CD14-positive monocyte (primary cell): Measurements from ENCODE around the gene GPR45. TPM values are rescaled to one million over a fixed set of nuclear protein-coding genes. Genes with fewer than 3 reads are reported as not detected.

Source experiments
- DNase-seq, 3 donors: peaks; one replicate each; pipeline ENCODE4 v3.0.0-alpha.2; 2011 to 2022
- H2AFZ ChIP-seq: 2 replicates; pipeline ENCODE4 v1.6.0; 2012; ENCODE audit warnings: mild to moderate bottlenecking, low read depth, low read length, inconsistent platforms; ENCODE audit not compliant: insufficient read depth, poor library complexity, severe bottlenecking
- H3K27ac ChIP-seq, 2 donors: 1 replicate in 1 of 2; 2 replicates in 1 of 2; pipeline ENCODE4 v1.5.1; 2012 to 2013; ENCODE audit warnings: low read length in 2 of 2, control low read depth in 1 of 2, inconsistent platforms in 1 of 2, low read depth in 1 of 2, mild to moderate bottlenecking in 1 of 2
- H3K27me3 ChIP-seq, 2 donors: one replicate each; pipeline versions ENCODE4 v1.6.0 to v1.6.1; 2011 to 2013; ENCODE audit warnings: low read length in 2 of 2; ENCODE audit not compliant: control insufficient read depth in 2 of 2, insufficient read depth in 2 of 2
- H3K36me3 ChIP-seq, 2 donors: replicated peaks in 1 of 2; 1 replicate in 1 of 2; 2 replicates in 1 of 2; pipeline versions ENCODE4 v1.5.1 to v1.6.1; 2012 to 2013; ENCODE audit warnings: low read length in 2 of 2, control low read depth in 1 of 2, inconsistent platforms in 1 of 2, mild to moderate bottlenecking in 1 of 2; ENCODE audit not compliant: insufficient read depth in 2 of 2, control insufficient read depth in 1 of 2
- H3K4me1 ChIP-seq, 2 donors: 1 replicate in 1 of 2; 2 replicates in 1 of 2; pipeline versions ENCODE4 v1.5.1 to v1.6.1; 2012 to 2013; ENCODE audit warnings: low read length in 2 of 2, control low read depth in 1 of 2, inconsistent platforms in 1 of 2, mild to moderate bottlenecking in 1 of 2, moderate library complexity in 1 of 2; ENCODE audit not compliant: insufficient read depth in 2 of 2, control insufficient read depth in 1 of 2
- H3K4me2 ChIP-seq: replicated peaks from 2 replicates; pipeline ENCODE3; 2012; ENCODE audit warnings: low read length, moderate library complexity, mild to moderate bottlenecking; ENCODE audit not compliant: poor library complexity, severe bottlenecking; ENCODE audit errors: extremely low read depth
- H3K4me3 ChIP-seq, 3 experiments: fragments of 200-600 bp in 1 of 3; sonication (generic) in 1 of 3; replicated peaks in 1 of 3; 1 replicate in 2 of 3; 2 replicates in 1 of 3; pipeline ENCODE4 v1.5.1; 2011 to 2013; ENCODE audit warnings: low read length in 3 of 3, mild to moderate bottlenecking in 3 of 3, control low read depth in 2 of 3, low read depth in 2 of 3, inconsistent platforms in 1 of 3, moderate library complexity in 1 of 3
- H3K79me2 ChIP-seq: 2 replicates; pipeline ENCODE4 v1.6.0; 2012; ENCODE audit warnings: mild to moderate bottlenecking, control low read depth, inconsistent platforms, low read length, moderate library complexity; ENCODE audit not compliant: insufficient read depth
- H3K9ac ChIP-seq: 2 replicates; pipeline ENCODE4 v1.6.0; 2017; ENCODE audit warnings: low read length, mild to moderate bottlenecking; ENCODE audit not compliant: insufficient read depth, poor library complexity, severe bottlenecking
- H3K9me3 ChIP-seq, 2 donors: replicated peaks in 1 of 2; 1 replicate in 1 of 2; 2 replicates in 1 of 2; pipeline versions ENCODE4 v1.5.1 to v1.6.1; 2012 to 2013; ENCODE audit warnings: low read length in 2 of 2, control low read depth in 1 of 2; ENCODE audit not compliant: control insufficient read depth in 1 of 2, insufficient read depth in 1 of 2
- H4K20me1 ChIP-seq: 2 replicates; pipeline ENCODE4 v1.6.0; 2012; ENCODE audit warnings: mild to moderate bottlenecking, low read length, control low read depth, moderate library complexity; ENCODE audit not compliant: insufficient read depth
- H3K27ac Mint-ChIP-seq, 7 donors: one replicate each; pipeline ENCODE4 v1.8.0; 2020; ENCODE audit warnings: mild to moderate bottlenecking in 7 of 7, mixed read lengths in 7 of 7, moderate library complexity in 6 of 7, inconsistent platforms in 2 of 7
- H3K27me3 Mint-ChIP-seq, 3 donors: one replicate each; pipeline ENCODE4 v1.8.0; 2021 to 2022; ENCODE audit warnings: low read depth in 3 of 3, mild to moderate bottlenecking in 3 of 3, mixed read lengths in 3 of 3, moderate library complexity in 3 of 3, inconsistent platforms in 1 of 3
- H3K36me3 Mint-ChIP-seq, 2 donors: one replicate each; pipeline ENCODE4 v1.8.0; 2020; ENCODE audit warnings: mixed read lengths in 2 of 2, inconsistent platforms in 1 of 2, mild to moderate bottlenecking in 1 of 2
- H3K4me1 Mint-ChIP-seq: one replicate; pipeline ENCODE4 v1.8.0; 2020; ENCODE audit warnings: mild to moderate bottlenecking, mixed read lengths
- H3K4me3 Mint-ChIP-seq, 2 donors: one replicate each; pipeline ENCODE4 v1.8.0; 2020; ENCODE audit warnings: mild to moderate bottlenecking in 2 of 2, mixed read lengths in 2 of 2, moderate library complexity in 1 of 2
- H3K9me3 Mint-ChIP-seq, 7 donors: one replicate each; pipeline ENCODE4 v1.8.0; 2020 to 2022; ENCODE audit warnings: mixed read lengths in 7 of 7, mild to moderate bottlenecking in 6 of 7, moderate library complexity in 6 of 7, inconsistent platforms in 2 of 7
- WGBS: methylation state at CpG from one replicate; pipeline ENCODE4 v1.1.5; 2013; ENCODE audit warnings: missing lambda C conversion rate; ENCODE audit not compliant: insufficient coverage; 5-methylcytosine and 5-hydroxymethylcytosine counted together
- intact Hi-C, 2 donors: fragments of 100-400 bp; cut with micrococcal nuclease; formaldehyde crosslinking; loops; one replicate each; pipeline versions ENCODE4 v1.15.0 to v1.15.1; 2023
- polyA plus RNA-seq, 3 donors: library from polyadenylated mRNA; depleted of rRNA in 1 of 3; unstranded in 2 of 3; stranded (reverse) in 1 of 3; fragments of 300-500 nt in 2 of 3; fragments of >200 nt in 1 of 3; fragmentation: Illumina TruSeq in 2 of 3; gene quantifications; 1 replicate in 2 of 3; 2 replicates in 1 of 3; pipeline ENCODE4 v1.2.3, GENCODE V29; 2012 to 2021
- TF ChIP-seq, protein P1 (sequence below): fragments of 200-600 bp; IDR thresholded peaks from one replicate; pipeline ENCODE4 v1.8.0; 2022; ENCODE audit warnings: antibody characterized with exemption, mild to moderate bottlenecking

The GPR45 gene
- polyA plus RNA-seq, 3 donors, result not detected

DNA sequence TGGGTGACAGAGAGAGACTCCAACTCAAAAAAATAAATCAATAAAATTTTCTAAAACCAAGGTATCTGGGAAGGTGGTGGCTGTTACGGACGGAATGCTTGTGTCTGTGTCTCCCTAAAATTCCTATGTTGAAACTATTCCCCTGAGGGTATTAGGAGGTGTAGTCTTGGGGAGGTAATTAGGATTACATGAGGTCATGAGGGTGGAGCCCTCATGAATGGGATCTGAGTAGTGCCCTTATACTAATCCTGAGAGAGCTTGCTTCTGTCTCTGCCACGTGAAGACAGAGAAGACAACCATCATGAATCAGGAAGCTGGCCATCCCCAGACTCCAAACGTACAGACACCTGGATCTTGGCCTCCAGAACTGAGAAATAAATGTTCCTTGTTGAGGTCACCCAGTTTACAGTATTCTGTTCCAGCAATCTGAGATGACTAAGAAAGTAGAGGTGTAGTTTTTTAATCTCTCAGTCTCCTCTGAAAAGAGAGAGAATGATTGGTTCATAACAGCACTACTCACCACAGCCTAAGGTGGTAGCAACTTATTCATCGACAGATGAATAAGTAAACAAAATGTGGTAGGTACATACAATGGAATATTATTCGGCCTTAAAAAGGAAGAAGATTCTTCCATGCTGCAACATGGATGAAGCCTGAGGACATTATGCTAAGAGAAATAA lies 49.6 kb downstream of the GPR45 start:
- Mint-ChIP-seq H3K4me3 (no peak overlapping the region), H3K27me3 (peaks cover 0 to 2% (median 0%) of the 10 kb centered on the region in 3 donors), H3K9me3 (no peaks in the 10 kb centered on the region), H3K27ac (peak overlapping the region in 1 of 7 donors; percentile 22), H3K36me3 (peaks cover 67 to 83% of the 10 kb centered on the region in 2 donors), H3K4me1 (no peaks in the 10 kb centered on the region)
- DNase-seq, result no peak
- peaks cover 70 to 99% of the 10 kb centered on the region in 2 donors for H3K36me3 ChIP-seq
- no peaks in the 10 kb centered on the region for H3K79me2 ChIP-seq
- no peak overlapping the region for H3K4me3 ChIP-seq
- H3K9ac ChIP-seq, result no peak overlapping the region
- no peak overlapping the region for H3K27ac ChIP-seq
- H3K27me3 ChIP-seq, result no peaks in the 10 kb centered on the region
- H3K4me2 ChIP-seq, result no peak overlapping the region
- 73% methylated on average over 2 of the region's 6 CpGs for WGBS
- intact Hi-C loops, result no loop called here
- TF ChIP-seq, protein P1, sequence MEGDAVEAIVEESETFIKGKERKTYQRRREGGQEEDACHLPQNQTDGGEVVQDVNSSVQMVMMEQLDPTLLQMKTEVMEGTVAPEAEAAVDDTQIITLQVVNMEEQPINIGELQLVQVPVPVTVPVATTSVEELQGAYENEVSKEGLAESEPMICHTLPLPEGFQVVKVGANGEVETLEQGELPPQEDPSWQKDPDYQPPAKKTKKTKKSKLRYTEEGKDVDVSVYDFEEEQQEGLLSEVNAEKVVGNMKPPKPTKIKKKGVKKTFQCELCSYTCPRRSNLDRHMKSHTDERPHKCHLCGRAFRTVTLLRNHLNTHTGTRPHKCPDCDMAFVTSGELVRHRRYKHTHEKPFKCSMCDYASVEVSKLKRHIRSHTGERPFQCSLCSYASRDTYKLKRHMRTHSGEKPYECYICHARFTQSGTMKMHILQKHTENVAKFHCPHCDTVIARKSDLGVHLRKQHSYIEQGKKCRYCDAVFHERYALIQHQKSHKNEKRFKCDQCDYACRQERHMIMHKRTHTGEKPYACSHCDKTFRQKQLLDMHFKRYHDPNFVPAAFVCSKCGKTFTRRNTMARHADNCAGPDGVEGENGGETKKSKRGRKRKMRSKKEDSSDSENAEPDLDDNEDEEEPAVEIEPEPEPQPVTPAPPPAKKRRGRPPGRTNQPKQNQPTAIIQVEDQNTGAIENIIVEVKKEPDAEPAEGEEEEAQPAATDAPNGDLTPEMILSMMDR, result no peak
- H3K4me1 ChIP-seq, result no peaks in the 10 kb centered on the region
- H2AFZ ChIP-seq, result no peak overlapping the region
- no peaks in the 10 kb centered on the region for H3K9me3 ChIP-seq
- H4K20me1 ChIP-seq, result no peaks in the 10 kb centered on the region

DNA sequence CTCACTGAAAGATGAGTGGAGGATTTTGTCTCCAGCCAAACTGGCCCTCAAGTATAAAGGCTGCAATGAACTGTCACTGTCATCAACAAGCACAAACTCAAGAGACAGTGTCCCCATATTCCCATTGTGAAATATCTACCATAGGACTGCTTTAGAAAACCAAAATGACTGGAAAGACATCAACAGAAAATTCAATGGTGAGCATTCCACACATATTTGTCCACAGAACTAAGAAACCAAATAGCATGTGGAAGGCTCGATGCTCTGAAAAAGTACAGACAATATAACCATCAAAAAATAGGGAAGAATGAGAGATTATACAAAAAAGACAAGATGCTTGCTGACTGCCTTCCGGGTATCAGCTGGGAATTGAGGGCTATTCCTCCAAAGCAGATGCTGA lies 50.4 kb downstream of the GPR45 start:
- H3K36me3 ChIP-seq, result peaks cover 67 to 99% of the 10 kb centered on the region in 2 donors
- peaks cover 68 to 89% of the 10 kb centered on the region in 2 donors for H3K36me3 Mint-ChIP-seq

More for the DNA sequence above, 50.4 kb downstream of the GPR45 start:
- Mint-ChIP-seq H3K27me3 (peaks cover 0 to 3% (median 0%) of the 10 kb centered on the region in 3 donors), H3K4me3 (no peak overlapping the region), H3K27ac (no peak overlapping the region), H3K4me1 (no peaks in the 10 kb centered on the region), H3K9me3 (no peaks in the 10 kb centered on the region)
- H3K4me3 ChIP-seq, result no peak overlapping the region
- DNase-seq, result no peak
- WGBS, result no CpG with 5 or more reads among the region's 2 CpGs
- no peaks in the 10 kb centered on the region for H4K20me1 ChIP-seq
- H3K9me3 ChIP-seq, result no peaks in the 10 kb centered on the region
- H3K27me3 ChIP-seq, result no peaks in the 10 kb centered on the region
- no peak overlapping the region for H2AFZ ChIP-seq
- H3K4me1 ChIP-seq, result no peaks in the 10 kb centered on the region
- intact Hi-C loops, result no loop called here
- TF ChIP-seq, protein P1, result no peak
- peak overlapping the region in 1 of 2 donors; percentile 11 for H3K27ac ChIP-seq
- no peak overlapping the region for H3K4me2 ChIP-seq
- no peaks in the 10 kb centered on the region for H3K79me2 ChIP-seq
- H3K9ac ChIP-seq, result no peak overlapping the region

Other genes starting within 250 kb of the GPR45 start
- 10 to 100 TPM in 2 of 3 donors, 1 to 10 TPM in 1; 9.9 to 12.5 (median 11.6) TPM for gene MRPS9, start 203.7 kb upstream of the GPR45 start, polyA plus RNA-seq
- gene TGFBRAP1, start 88.0 kb downstream of the GPR45 start, polyA plus RNA-seq, result 10 to 100 TPM in 2 of 3 donors, 1 to 10 TPM in 1; 10.0 to 10.5 (median 10.2) TPM
- 10 to 100 TPM in 1 of 3 donors, 1 to 10 TPM in 2; 8.1 to 10.4 (median 8.6) TPM for gene C2orf49, start 95.8 kb downstream of the GPR45 start, polyA plus RNA-seq
- gene FHL2, start 157.3 kb downstream of the GPR45 start, polyA plus RNA-seq, result under 1 TPM in 2 of 3 donors, not detected in 1; 0.03 TPM